MM.1S (cell line): ENCODE results near the gene GRIK1.

Source experiments
- DNase-seq: peaks from one replicate; pipeline ENCODE4 v3.0.0-alpha.2; 2015
- H2AFZ ChIP-seq: fragments of 300-600 bp; sonication (generic); 2 replicates; pipeline ENCODE4 v1.6.0; 2016; ENCODE audit warnings: antibody characterized with exemption, low read length
- H3F3A ChIP-seq: fragments of 300-600 bp; sonication (generic); 2 replicates; pipeline ENCODE4 v1.6.1; 2016; ENCODE audit warnings: mild to moderate bottlenecking, antibody characterized with exemption, low read length, moderate library complexity, mixed read lengths; ENCODE audit not compliant: insufficient read depth
- H3K27ac ChIP-seq: fragments of 300-600 bp; sonication (generic); 2 replicates; pipeline ENCODE4 v1.5.1; 2016; ENCODE audit warnings: mild to moderate bottlenecking, low read length
- H3K27me3 ChIP-seq: fragments of 300-600 bp; sonication (generic); replicated peaks from 2 replicates; pipeline ENCODE4 v1.6.0; 2016; ENCODE audit warnings: low read length; ENCODE audit not compliant: insufficient read depth
- H3K36me3 ChIP-seq: fragments of 300-600 bp; sonication (generic); replicated peaks from 2 replicates; pipeline ENCODE4 v1.6.1; 2016; ENCODE audit warnings: mild to moderate bottlenecking, low read length, mixed read lengths; ENCODE audit not compliant: insufficient read depth
- H3K4me1 ChIP-seq: fragments of 300-600 bp; sonication (generic); 2 replicates; pipeline ENCODE4 v1.6.1; 2016; ENCODE audit warnings: low read length, mixed read lengths
- H3K4me2 ChIP-seq: fragments of 300-600 bp; sonication (generic); 2 replicates; pipeline ENCODE4 v1.6.0; 2016; ENCODE audit warnings: low read depth, low read length
- H3K4me3 ChIP-seq: fragments of 300-600 bp; sonication (generic); 2 replicates; pipeline ENCODE4 v1.5.1; 2016; ENCODE audit warnings: low read length, mixed read lengths
- H3K79me2 ChIP-seq: fragments of 300-600 bp; sonication (generic); 2 replicates; pipeline ENCODE4 v1.6.1; 2016; ENCODE audit warnings: mixed run types, low read length, mixed read lengths
- H3K9ac ChIP-seq: fragments of 300-600 bp; sonication (generic); 2 replicates; pipeline ENCODE4 v1.6.1; 2016; ENCODE audit warnings: low read length, mixed read lengths
- H3K9me2 ChIP-seq: fragments of 300-600 bp; sonication (generic); replicated peaks from 2 replicates; pipeline ENCODE4 v1.6.1; 2016; ENCODE audit warnings: mild to moderate bottlenecking, low read length, mixed read lengths; ENCODE audit not compliant: insufficient read depth
- H3K9me3 ChIP-seq: fragments of 300-600 bp; sonication (generic); replicated peaks from 2 replicates; pipeline ENCODE4 v1.6.1; 2016; ENCODE audit warnings: mild to moderate bottlenecking, low read length, mixed read lengths; ENCODE audit not compliant: insufficient read depth
- H4K20me1 ChIP-seq: fragments of 300-600 bp; sonication (generic); 2 replicates; pipeline ENCODE4 v1.6.1; 2016; ENCODE audit warnings: mild to moderate bottlenecking, low read length, moderate library complexity, mixed read lengths; ENCODE audit not compliant: insufficient read depth
- CTCF ChIP-seq: fragments of 300-600 bp; sonication (generic); IDR thresholded peaks from 2 replicates; pipeline ENCODE4 v1.5.1; 2016; ENCODE audit warnings: antibody characterized with exemption, low read length, mixed read lengths
- EZH2 ChIP-seq: fragments of 300-600 bp; sonication (generic); optimal IDR thresholded peaks from 2 replicates; pipeline ENCODE3; 2017; ENCODE audit warnings: low read depth, mild to moderate bottlenecking, antibody characterized with exemption, low read length, mixed read lengths
- EZH2phosphoT487 ChIP-seq: fragments of 300-600 bp; sonication (generic); IDR thresholded peaks from 2 replicates; pipeline ENCODE4 v1.6.1; 2018; ENCODE audit warnings: antibody characterized with exemption, low read length

Gene GRIK1

GRCh38 chr21:29857150-29857549 lies 82.6 kb downstream of the GRIK1 start:
- no peaks in the 10 kb centered on the region for H3K9me2 ChIP-seq
- H3K79me2 ChIP-seq: no peaks in the 10 kb centered on the region
- no peaks in the 10 kb centered on the region for H4K20me1 ChIP-seq
- no peaks in the 10 kb centered on the region for H3F3A ChIP-seq
- H2AFZ ChIP-seq: no peak overlapping the region
- H3K9me3 ChIP-seq: no peaks in the 10 kb centered on the region
- H3K36me3 ChIP-seq: no peaks in the 10 kb centered on the region
- H3K9ac ChIP-seq: no peak overlapping the region
- no peak overlapping the region for H3K4me2 ChIP-seq
- DNase-seq: no peak
- H3K27me3 ChIP-seq: no peaks in the 10 kb centered on the region
- no peak overlapping the region for H3K27ac ChIP-seq
- H3K4me1 ChIP-seq: no peaks in the 10 kb centered on the region
- no peak overlapping the region for H3K4me3 ChIP-seq
- no peak for TF ChIP-seq EZH2phosphoT487
- TF ChIP-seq CTCF: no peak
- TF ChIP-seq EZH2: no peak

GRCh38 chr21:29854795-29855194 lies 85.0 kb downstream of the GRIK1 start:
- Histone ChIP-seq H3K4me3 (no peak overlapping the region), H3K9me3 (no peaks in the 10 kb centered on the region), H3K4me1 (no peaks in the 10 kb centered on the region), H3K27me3 (no peaks in the 10 kb centered on the region), H2AFZ (no peak overlapping the region), H3K9ac (no peak overlapping the region), H3K36me3 (no peaks in the 10 kb centered on the region), H4K20me1 (no peaks in the 10 kb centered on the region), H3K9me2 (no peaks in the 10 kb centered on the region), H3K79me2 (no peaks in the 10 kb centered on the region), H3K4me2 (no peak overlapping the region), H3F3A (no peaks in the 10 kb centered on the region), H3K27ac (no peak overlapping the region)
- TF ChIP-seq EZH2 (no peak), EZH2phosphoT487 (no peak), CTCF (no peak)
- DNase-seq: no peak

- Histone ChIP-seq H3K4me2 (no peak overlapping the region), H3K4me1 (no peaks in the 10 kb centered on the region), H3K9me3 (no peaks in the 10 kb centered on the region), H3K4me3 (no peak overlapping the region), H3K36me3 (no peaks in the 10 kb centered on the region), H2AFZ (no peak overlapping the region), H3K79me2 (no peaks in the 10 kb centered on the region), H3F3A (no peaks in the 10 kb centered on the region), H3K9me2 (no peaks in the 10 kb centered on the region), H4K20me1 (no peaks in the 10 kb centered on the region), H3K9ac (no peak overlapping the region), H3K27ac (no peak overlapping the region), H3K27me3 (no peaks in the 10 kb centered on the region)
- TF ChIP-seq EZH2 (no peak), CTCF (no peak), EZH2phosphoT487 (no peak)
- DNase-seq: no peak
Measured at GRCh38 chr21:29851611-29852010, 88.2 kb downstream of the GRIK1 start.
